Endothelial cell of umbilical vein (primary cell): ENCODE results near the gene TOGARAM2. TPM values are rescaled to one million over a fixed set of nuclear protein-coding genes. Genes with fewer than 3 reads are reported as not detected.

Source experiments
- BruUV-seq: library from RNA; stranded (reverse); fragments of 400-500 nt; replicated peaks from 2 replicates; lab custom pipeline; 2021; lab: Mats Ljungman, UMichigan
- CTCF ChIA-PET: fragments of 300-600, 350-600 bp; sonication (Branson Sonifier 250); formaldehyde crosslinking; loops from one replicate; lab custom pipeline; 2021; ENCODE audit warnings: antibody characterized with exemption, inconsistent platforms; lab: Charles Lee
- POLR2A ChIA-PET: fragments of 300-600, 350-600 bp; sonication (Branson Sonifier 250); formaldehyde crosslinking; loops from one replicate; lab custom pipeline; 2021; ENCODE audit warnings: antibody characterized with exemption, inconsistent platforms; lab: Charles Lee
- DNase-seq: peaks from one replicate; pipeline ENCODE4 v3.0.0-alpha.2; 2011; ENCODE audit warnings: low read depth, low spot score
- FAIRE-seq: peaks from 2 replicates; lab custom pipeline; 2011; peaks lifted over from hg19 to GRCh38; lab: Jason Lieb, UNC
- H2AFZ ChIP-seq: 2 replicates; pipeline ENCODE4 v1.6.0; 2012; ENCODE audit warnings: low read depth, low read length, control low read depth, inconsistent platforms
- H3K27ac ChIP-seq: 2 replicates; pipeline ENCODE4 v1.5.1; 2011; ENCODE audit warnings: low read depth, mild to moderate bottlenecking, control low read depth, low read length, moderate library complexity; ENCODE audit not compliant: insufficient read depth
- H3K27me3 ChIP-seq, 2 experiments: 2 replicates each; pipeline versions ENCODE4 v1.6.0 to v1.6.1; 2011; ENCODE audit warnings: low read length in 2 of 2, mixed read lengths in 1 of 2; ENCODE audit not compliant: control insufficient read depth in 2 of 2, insufficient read depth in 2 of 2
- H3K36me3 ChIP-seq, 2 experiments: 2 replicates in 1 of 2; 3 replicates in 1 of 2; pipeline ENCODE4 v1.5.1; 2011; ENCODE audit warnings: low read length in 2 of 2, mild to moderate bottlenecking in 1 of 2, moderate library complexity in 1 of 2; ENCODE audit not compliant: control insufficient read depth in 2 of 2, insufficient read depth in 2 of 2; ENCODE audit errors: extremely low read depth in 1 of 2
- H3K4me1 ChIP-seq: 3 replicates; pipeline ENCODE4 v1.5.1; 2011; ENCODE audit warnings: mild to moderate bottlenecking, low read length; ENCODE audit not compliant: control insufficient read depth, insufficient read depth; ENCODE audit errors: extremely low read depth
- H3K4me2 ChIP-seq: 2 replicates; pipeline ENCODE4 v1.6.1; 2011; ENCODE audit warnings: low read length, control low read depth, mixed read lengths; ENCODE audit not compliant: insufficient read depth
- H3K4me3 ChIP-seq, 3 experiments: fragments of 200-600 bp in 1 of 3; sonication (generic), shearing (Covaris generic) in 1 of 3; replicated peaks in 1 of 3; 2 replicates each; pipeline ENCODE4 v1.5.1; 2011 to 2016; ENCODE audit warnings: control low read depth in 3 of 3, low read length in 3 of 3, mild to moderate bottlenecking in 2 of 3, inconsistent platforms in 1 of 3, low read depth in 1 of 3, moderate library complexity in 1 of 3; ENCODE audit not compliant: insufficient read depth in 1 of 3
- H3K79me2 ChIP-seq: 2 replicates; pipeline ENCODE4 v1.6.0; 2012; ENCODE audit warnings: low read length, inconsistent platforms; ENCODE audit not compliant: control insufficient read depth, insufficient read depth
- H3K9ac ChIP-seq: replicated peaks from 2 replicates; pipeline ENCODE3; 2011; ENCODE audit warnings: low read length, control low read depth; ENCODE audit not compliant: insufficient read depth; ENCODE audit errors: extremely low read depth
- H3K9me1 ChIP-seq: replicated peaks from 3 replicates; pipeline ENCODE4 v1.6.0; 2011; ENCODE audit warnings: mild to moderate bottlenecking, low read length; ENCODE audit not compliant: control insufficient read depth, insufficient read depth; ENCODE audit errors: extremely low read depth
- H3K9me3 ChIP-seq: replicated peaks from 2 replicates; pipeline ENCODE4 v1.5.1; 2012; ENCODE audit warnings: low read length, inconsistent platforms; ENCODE audit not compliant: control insufficient read depth, insufficient read depth
- H4K20me1 ChIP-seq: replicated peaks from 2 replicates; pipeline ENCODE3; 2011; ENCODE audit warnings: mild to moderate bottlenecking, low read length; ENCODE audit not compliant: control insufficient read depth, insufficient read depth; ENCODE audit errors: extremely low read depth
- CTCF ChIP-seq, 2 donors: IDR thresholded peaks; 1 replicate in 1 of 2; 2 replicates in 1 of 2; pipeline ENCODE4 v1.5.1; 2011; ENCODE audit warnings: low read length in 2 of 2, mild to moderate bottlenecking in 2 of 2, moderate library complexity in 2 of 2, control low read depth in 1 of 2, inconsistent platforms in 1 of 2, low read depth in 1 of 2; ENCODE audit not compliant: insufficient read depth in 1 of 2; ENCODE audit errors: extremely low read depth in 1 of 2
- EZH2 ChIP-seq: IDR thresholded peaks from 2 replicates; pipeline ENCODE4 v1.6.1; 2012; ENCODE audit warnings: borderline replicate concordance, low read depth, mild to moderate bottlenecking, moderate library complexity, low read length, inconsistent platforms; ENCODE audit not compliant: severe bottlenecking
- FOS ChIP-seq: IDR thresholded peaks from 2 replicates; pipeline ENCODE4 v1.6.1; 2011; ENCODE audit warnings: mild to moderate bottlenecking, low read length, moderate library complexity, borderline replicate concordance; ENCODE audit not compliant: insufficient read depth
- GATA2 ChIP-seq: IDR thresholded peaks from 2 replicates; pipeline ENCODE4 v1.7.0; 2011; ENCODE audit warnings: low read depth, mild to moderate bottlenecking, moderate library complexity, mixed read lengths, low read length; ENCODE audit not compliant: insufficient read length, insufficient read depth
- MAX ChIP-seq: IDR thresholded peaks from 2 replicates; pipeline ENCODE4 v1.6.1; 2011; ENCODE audit not compliant: insufficient read depth, insufficient read length
- POLR2AphosphoS5 ChIP-seq: IDR thresholded peaks from 2 replicates; pipeline ENCODE4 v1.6.1; 2012; ENCODE audit warnings: low read depth, mild to moderate bottlenecking, control low read depth, low read length, moderate library complexity; ENCODE audit not compliant: insufficient read depth
- dilution Hi-C: fragments of 300-500 bp; cut with MboI; formaldehyde crosslinking; loops from one replicate; pipeline ENCODE4 v1.15.0; 2019; ENCODE audit warnings: low sequenced_read_pairs; ENCODE audit not compliant: extremely low pct_ligation_motif_present
- intact Hi-C: fragments of 100-400 bp; cut with micrococcal nuclease; formaldehyde crosslinking; loops from one replicate; pipeline ENCODE4 v1.10.0; 2022
- polyA plus RNA-seq, 4 experiments: library from polyadenylated mRNA; depleted of rRNA in 3 of 4; stranded (reverse) in 3 of 4; unstranded in 1 of 4; fragments of >200 nt; gene quantifications; 2 replicates each; pipeline versions ENCODE4 v1.2.1 to v1.2.3, GENCODE V29; 2011 to 2012; ENCODE audit warnings: missing spikeins in 1 of 4
- total RNA-seq: library from RNA; stranded (reverse); gene quantifications from 2 replicates; pipeline ENCODE4 v1.2.3, GENCODE V29; 2021

Gene TOGARAM2
- total and polyA plus RNA-seq, 2 donors (not counting 3 experiments of a cell fraction or from before 2014, with no cell fraction given): not detected

GRCh38 chr2:28958689-28959088 lies 22.4 kb upstream of the TOGARAM2 start:
- CTCF ChIA-PET: interaction anchor here (0.6 to 2.4 kb wide), 22 partner anchors 53 to 1158 kb away, joined by 3 to 25 read pairs (median 4); no protein-coding TSS in a partner anchor
- Histone ChIP-seq H3K4me2 (no peak overlapping the region), H2AFZ (no peak overlapping the region), H3K27ac (no peak overlapping the region), H3K36me3 (no peaks in the 10 kb centered on the region), H3K4me3 (no peak overlapping the region), H4K20me1 (no peaks in the 10 kb centered on the region), H3K27me3 (no peaks in the 10 kb centered on the region), H3K4me1 (peaks cover 7% of the 10 kb centered on the region), H3K79me2 (no peaks in the 10 kb centered on the region), H3K9me3 (no peaks in the 10 kb centered on the region), H3K9ac (no peak overlapping the region), H3K9me1 (no peaks in the 10 kb centered on the region)
- FAIRE-seq: peak; percentile 87
- no TSS peak for BruUV-seq
- no peak for TF ChIP-seq POLR2AphosphoS5
- TF ChIP-seq CTCF (IDR thresholded peaks at IDR 0.05; ENCODE audit: extremely low read depth in 1 of 2, insufficient read depth in 1 of 2, low read depth in 1 of 2, low read length in 2 of 2): peak; percentile 38 to 58
- no peak for TF ChIP-seq EZH2
- POLR2A ChIA-PET: no interaction called here
- peak; percentile 66 for DNase-seq
- intact Hi-C loops (loop anchor here (1.0 kb wide), 3 partner anchors 238 to 1157 kb away; no protein-coding TSS in a partner anchor), dilution Hi-C loops (no loop called here)

GRCh38 chr2:28960401-28960800 lies 20.7 kb upstream of the TOGARAM2 start:
- Histone ChIP-seq H3K27ac (no peak overlapping the region), H4K20me1 (no peaks in the 10 kb centered on the region), H3K79me2 (no peaks in the 10 kb centered on the region), H3K9me3 (no peaks in the 10 kb centered on the region), H3K4me2 (no peak overlapping the region), H2AFZ (peak overlapping the region; percentile 35), H3K4me1 (peaks cover 7% of the 10 kb centered on the region), H3K9me1 (no peaks in the 10 kb centered on the region), H3K36me3 (no peaks in the 10 kb centered on the region), H3K9ac (no peak overlapping the region), H3K27me3 (no peaks in the 10 kb centered on the region), H3K4me3 (no peak overlapping the region)
- no peak for FAIRE-seq
- POLR2A ChIA-PET: no interaction called here
- intact Hi-C loops: no loop called here
- dilution Hi-C loops: no loop called here
- BruUV-seq: no TSS peak
- CTCF ChIA-PET: interaction anchor here (1.2 to 1.3 kb wide), 2 partner anchors 1109 to 1112 kb away, joined by 3 to 6 read pairs; no protein-coding TSS in a partner anchor
- DNase-seq: peak; percentile 24
- no peak for TF ChIP-seq MAX
- no peak for TF ChIP-seq EZH2
- no peak for TF ChIP-seq CTCF (IDR thresholded peaks at IDR 0.05; ENCODE audit: extremely low read depth in 1 of 2, insufficient read depth in 1 of 2, low read depth in 1 of 2, low read length in 2 of 2)
- TF ChIP-seq FOS: no peak
- peak; percentile 43 for TF ChIP-seq GATA2
